CD14-positive monocyte (primary cell): ENCODE results near the gene RPL26. TPM values are rescaled to one million over a fixed set of nuclear protein-coding genes. Genes with fewer than 3 reads are reported as not detected.
A peak's percentile ranks its signal among the peaks of the same experiment; 100 is the strongest.
"Not testable (repeated sequence)": the region's sequence is repeated elsewhere in the genome, so short reads cannot be mapped to it uniquely, and the experiment has no call there.

Source experiments
- DNase-seq, 3 donors: peaks; one replicate each; pipeline ENCODE4 v3.0.0-alpha.2; 2011 to 2022
- H2AFZ ChIP-seq: 2 replicates; pipeline ENCODE4 v1.6.0; 2012; ENCODE audit warnings: mild to moderate bottlenecking, low read depth, low read length, inconsistent platforms; ENCODE audit not compliant: insufficient read depth, poor library complexity, severe bottlenecking
- H3K27ac ChIP-seq, 2 donors: 1 replicate in 1 of 2; 2 replicates in 1 of 2; pipeline ENCODE4 v1.5.1; 2012 to 2013; ENCODE audit warnings: low read length in 2 of 2, control low read depth in 1 of 2, inconsistent platforms in 1 of 2, low read depth in 1 of 2, mild to moderate bottlenecking in 1 of 2
- H3K27me3 ChIP-seq, 2 donors: one replicate each; pipeline versions ENCODE4 v1.6.0 to v1.6.1; 2011 to 2013; ENCODE audit warnings: low read length in 2 of 2; ENCODE audit not compliant: control insufficient read depth in 2 of 2, insufficient read depth in 2 of 2
- H3K36me3 ChIP-seq, 2 donors: replicated peaks in 1 of 2; 1 replicate in 1 of 2; 2 replicates in 1 of 2; pipeline versions ENCODE4 v1.5.1 to v1.6.1; 2012 to 2013; ENCODE audit warnings: low read length in 2 of 2, control low read depth in 1 of 2, inconsistent platforms in 1 of 2, mild to moderate bottlenecking in 1 of 2; ENCODE audit not compliant: insufficient read depth in 2 of 2, control insufficient read depth in 1 of 2
- H3K4me1 ChIP-seq, 2 donors: 1 replicate in 1 of 2; 2 replicates in 1 of 2; pipeline versions ENCODE4 v1.5.1 to v1.6.1; 2012 to 2013; ENCODE audit warnings: low read length in 2 of 2, control low read depth in 1 of 2, inconsistent platforms in 1 of 2, mild to moderate bottlenecking in 1 of 2, moderate library complexity in 1 of 2; ENCODE audit not compliant: insufficient read depth in 2 of 2, control insufficient read depth in 1 of 2
- H3K4me2 ChIP-seq: replicated peaks from 2 replicates; pipeline ENCODE3; 2012; ENCODE audit warnings: low read length, moderate library complexity, mild to moderate bottlenecking; ENCODE audit not compliant: poor library complexity, severe bottlenecking; ENCODE audit errors: extremely low read depth
- H3K4me3 ChIP-seq, 3 experiments: fragments of 200-600 bp in 1 of 3; sonication (generic) in 1 of 3; replicated peaks in 1 of 3; 1 replicate in 2 of 3; 2 replicates in 1 of 3; pipeline ENCODE4 v1.5.1; 2011 to 2013; ENCODE audit warnings: low read length in 3 of 3, mild to moderate bottlenecking in 3 of 3, control low read depth in 2 of 3, low read depth in 2 of 3, inconsistent platforms in 1 of 3, moderate library complexity in 1 of 3
- H3K79me2 ChIP-seq: 2 replicates; pipeline ENCODE4 v1.6.0; 2012; ENCODE audit warnings: mild to moderate bottlenecking, control low read depth, inconsistent platforms, low read length, moderate library complexity; ENCODE audit not compliant: insufficient read depth
- H3K9ac ChIP-seq: 2 replicates; pipeline ENCODE4 v1.6.0; 2017; ENCODE audit warnings: low read length, mild to moderate bottlenecking; ENCODE audit not compliant: insufficient read depth, poor library complexity, severe bottlenecking
- H3K9me3 ChIP-seq, 2 donors: replicated peaks in 1 of 2; 1 replicate in 1 of 2; 2 replicates in 1 of 2; pipeline versions ENCODE4 v1.5.1 to v1.6.1; 2012 to 2013; ENCODE audit warnings: low read length in 2 of 2, control low read depth in 1 of 2; ENCODE audit not compliant: control insufficient read depth in 1 of 2, insufficient read depth in 1 of 2
- H4K20me1 ChIP-seq: 2 replicates; pipeline ENCODE4 v1.6.0; 2012; ENCODE audit warnings: mild to moderate bottlenecking, low read length, control low read depth, moderate library complexity; ENCODE audit not compliant: insufficient read depth
- H3K27ac Mint-ChIP-seq, 7 donors: one replicate each; pipeline ENCODE4 v1.8.0; 2020; ENCODE audit warnings: mild to moderate bottlenecking in 7 of 7, mixed read lengths in 7 of 7, moderate library complexity in 6 of 7, inconsistent platforms in 2 of 7
- H3K27me3 Mint-ChIP-seq, 3 donors: one replicate each; pipeline ENCODE4 v1.8.0; 2021 to 2022; ENCODE audit warnings: low read depth in 3 of 3, mild to moderate bottlenecking in 3 of 3, mixed read lengths in 3 of 3, moderate library complexity in 3 of 3, inconsistent platforms in 1 of 3
- H3K36me3 Mint-ChIP-seq, 2 donors: one replicate each; pipeline ENCODE4 v1.8.0; 2020; ENCODE audit warnings: mixed read lengths in 2 of 2, inconsistent platforms in 1 of 2, mild to moderate bottlenecking in 1 of 2
- H3K4me1 Mint-ChIP-seq: one replicate; pipeline ENCODE4 v1.8.0; 2020; ENCODE audit warnings: mild to moderate bottlenecking, mixed read lengths
- H3K4me3 Mint-ChIP-seq, 2 donors: one replicate each; pipeline ENCODE4 v1.8.0; 2020; ENCODE audit warnings: mild to moderate bottlenecking in 2 of 2, mixed read lengths in 2 of 2, moderate library complexity in 1 of 2
- H3K9me3 Mint-ChIP-seq, 7 donors: one replicate each; pipeline ENCODE4 v1.8.0; 2020 to 2022; ENCODE audit warnings: mixed read lengths in 7 of 7, mild to moderate bottlenecking in 6 of 7, moderate library complexity in 6 of 7, inconsistent platforms in 2 of 7
- WGBS: methylation state at CpG from one replicate; pipeline ENCODE4 v1.1.5; 2013; ENCODE audit warnings: missing lambda C conversion rate; ENCODE audit not compliant: insufficient coverage; 5-methylcytosine and 5-hydroxymethylcytosine counted together
- intact Hi-C, 2 donors: fragments of 100-400 bp; cut with micrococcal nuclease; formaldehyde crosslinking; loops; one replicate each; pipeline versions ENCODE4 v1.15.0 to v1.15.1; 2023
- polyA plus RNA-seq, 3 donors: library from polyadenylated mRNA; depleted of rRNA in 1 of 3; unstranded in 2 of 3; stranded (reverse) in 1 of 3; fragments of 300-500 nt in 2 of 3; fragments of >200 nt in 1 of 3; fragmentation: Illumina TruSeq in 2 of 3; gene quantifications; 1 replicate in 2 of 3; 2 replicates in 1 of 3; pipeline ENCODE4 v1.2.3, GENCODE V29; 2012 to 2021
- TF ChIP-seq, protein P1 (sequence below): fragments of 200-600 bp; IDR thresholded peaks from one replicate; pipeline ENCODE4 v1.8.0; 2022; ENCODE audit warnings: antibody characterized with exemption, mild to moderate bottlenecking

The RPL26 gene
- polyA plus RNA-seq, 3 donors = 859 to 4,469 (median 884) TPM

DNA sequence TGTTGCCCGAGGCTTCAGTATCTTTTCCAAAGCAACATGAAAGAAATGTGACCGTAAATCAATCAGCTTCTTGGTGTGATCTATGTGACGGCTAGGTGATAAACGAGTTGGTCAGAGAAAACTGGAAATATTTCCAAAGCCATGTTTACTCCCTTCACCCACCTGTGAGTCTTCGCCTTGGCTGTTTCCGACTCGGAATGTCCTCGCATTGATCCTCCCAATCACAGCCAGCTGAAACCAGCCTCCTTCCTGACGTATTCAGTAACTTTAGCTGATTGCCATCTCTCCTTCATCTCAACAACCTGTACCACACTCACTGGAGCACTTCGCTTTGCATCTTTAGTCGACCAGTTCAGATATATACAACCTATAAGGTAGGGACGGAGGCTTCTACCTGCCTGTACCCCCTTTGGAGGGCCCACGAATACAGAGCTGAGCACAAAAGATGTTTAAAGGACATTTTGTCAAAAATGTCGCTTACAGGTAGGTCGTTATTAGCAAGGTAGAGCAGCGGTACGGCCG, 7.2 kb downstream of the RPL26 start:
- H3K36me3 Mint-ChIP-seq = peaks cover 41 to 46% of the 10 kb centered on the region in 2 donors
- peaks cover 22% of the 10 kb centered on the region for H3K4me1 Mint-ChIP-seq
- 34% methylated on average over 15 of the region's 18 CpGs for WGBS
- H3K79me2 ChIP-seq = peaks cover 29% of the 10 kb centered on the region
- H3K27ac Mint-ChIP-seq = peak overlapping the region in 6 of 7 donors; percentile 45 to 94 (median 88)
- H4K20me1 ChIP-seq = peaks cover 40% of the 10 kb centered on the region
- peak overlapping the region in 1 of 2 donors; percentile 78 for H3K27ac ChIP-seq
- H3K4me3 Mint-ChIP-seq = peak overlapping the region; percentile 91 to 92
- H3K4me1 ChIP-seq = peaks cover 18 to 26% of the 10 kb centered on the region in 2 donors
- peak overlapping the region; percentile 73 for H3K9ac ChIP-seq
- H3K27me3 Mint-ChIP-seq = peaks cover 0 to 2% (median 0%) of the 10 kb centered on the region in 3 donors
- peak overlapping the region; percentile 86 for H2AFZ ChIP-seq
- H3K27me3 ChIP-seq = no peaks in the 10 kb centered on the region
- no peaks in the 10 kb centered on the region for H3K9me3 Mint-ChIP-seq
- peaks cover 36 to 39% of the 10 kb centered on the region in 2 donors for H3K36me3 ChIP-seq
- intact Hi-C loops = no loop called here
- no peak for DNase-seq
- peak overlapping the region; percentile 67 to 87 (median 85) for H3K4me3 ChIP-seq
- peak overlapping the region; percentile 79 for H3K4me2 ChIP-seq
- TF ChIP-seq, protein P1, sequence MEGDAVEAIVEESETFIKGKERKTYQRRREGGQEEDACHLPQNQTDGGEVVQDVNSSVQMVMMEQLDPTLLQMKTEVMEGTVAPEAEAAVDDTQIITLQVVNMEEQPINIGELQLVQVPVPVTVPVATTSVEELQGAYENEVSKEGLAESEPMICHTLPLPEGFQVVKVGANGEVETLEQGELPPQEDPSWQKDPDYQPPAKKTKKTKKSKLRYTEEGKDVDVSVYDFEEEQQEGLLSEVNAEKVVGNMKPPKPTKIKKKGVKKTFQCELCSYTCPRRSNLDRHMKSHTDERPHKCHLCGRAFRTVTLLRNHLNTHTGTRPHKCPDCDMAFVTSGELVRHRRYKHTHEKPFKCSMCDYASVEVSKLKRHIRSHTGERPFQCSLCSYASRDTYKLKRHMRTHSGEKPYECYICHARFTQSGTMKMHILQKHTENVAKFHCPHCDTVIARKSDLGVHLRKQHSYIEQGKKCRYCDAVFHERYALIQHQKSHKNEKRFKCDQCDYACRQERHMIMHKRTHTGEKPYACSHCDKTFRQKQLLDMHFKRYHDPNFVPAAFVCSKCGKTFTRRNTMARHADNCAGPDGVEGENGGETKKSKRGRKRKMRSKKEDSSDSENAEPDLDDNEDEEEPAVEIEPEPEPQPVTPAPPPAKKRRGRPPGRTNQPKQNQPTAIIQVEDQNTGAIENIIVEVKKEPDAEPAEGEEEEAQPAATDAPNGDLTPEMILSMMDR = no peak
- H3K9me3 ChIP-seq = no peaks in the 10 kb centered on the region

DNA sequence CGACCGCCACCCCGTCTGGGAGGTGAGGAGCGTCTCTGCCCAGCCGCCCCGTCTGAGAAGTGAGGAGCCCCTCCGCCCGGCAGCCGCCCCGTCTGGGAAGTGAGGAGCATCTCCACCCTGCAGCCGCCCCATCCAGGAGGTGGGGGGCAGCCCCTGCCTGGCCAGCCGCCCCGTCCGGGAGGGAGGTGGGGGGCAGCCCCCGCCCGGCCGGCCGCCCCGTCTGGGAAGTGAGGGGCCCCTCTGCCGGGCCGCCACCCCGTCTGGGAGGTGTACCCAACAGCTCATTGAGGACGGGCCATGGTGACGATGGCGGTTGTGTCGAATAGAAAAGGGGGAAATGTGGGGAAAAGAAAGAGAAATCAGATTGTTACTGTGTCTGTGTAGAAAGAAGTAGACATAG, 9.1 kb downstream of the RPL26 start:
- DNase-seq, H3K27ac Mint-ChIP-seq, intact Hi-C loops, H3K4me3 Mint-ChIP-seq, H2AFZ ChIP-seq, H3K27ac ChIP-seq, H3K9me3 ChIP-seq, H3K27me3 Mint-ChIP-seq, H3K4me2 ChIP-seq, H3K27me3 ChIP-seq, H3K9ac ChIP-seq, H3K4me3 ChIP-seq, H3K9me3 Mint-ChIP-seq: not testable (repeated sequence)
- Histone ChIP-seq H4K20me1 (peaks cover 20% of the 10 kb centered on the region), H3K79me2 (peaks cover 13% of the 10 kb centered on the region), H3K4me1 (peaks cover 31 to 39% of the 10 kb centered on the region in 2 donors), H3K36me3 (peaks cover 17 to 26% of the 10 kb centered on the region in 2 donors)
- peaks cover 34 to 39% of the 10 kb centered on the region in 2 donors for H3K36me3 Mint-ChIP-seq
- 100% methylated on average over 2 of the region's 26 CpGs for WGBS
- H3K4me1 Mint-ChIP-seq = peaks cover 31% of the 10 kb centered on the region
